ENCODE data around the gene ARHGAP26.

Gene ARHGAP26

DNA sequence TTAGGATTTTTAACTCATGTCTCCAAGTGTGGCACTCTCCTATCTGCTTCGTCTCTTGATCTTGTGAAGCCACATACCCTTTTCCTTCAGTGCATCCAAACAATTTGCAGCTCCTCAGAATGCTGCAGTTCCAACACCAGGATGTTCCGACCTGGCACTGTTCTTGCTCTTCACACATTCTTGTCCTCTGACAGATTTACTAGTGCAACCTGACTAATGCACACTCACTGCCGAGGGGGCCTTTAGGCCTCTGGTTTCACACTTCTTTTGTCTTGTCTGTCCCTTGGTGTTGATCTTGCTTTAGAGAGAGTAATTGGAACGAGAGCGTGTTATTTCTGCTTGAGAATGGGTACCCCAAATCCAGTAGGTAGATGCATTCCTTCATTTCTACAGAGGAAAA, 15.0 kb downstream of the ARHGAP26 start:
- no peak overlapping the region for H3K9ac ChIP-seq (ENCODE audit: insufficient read length, low read depth)
- H3K4me3 ChIP-seq (ENCODE audit: insufficient read length, low read depth), result no peak overlapping the region
- no peak for TF ChIP-seq YY1 (IDR thresholded peaks at IDR 0.05; ENCODE audit: insufficient read depth, insufficient read length)
- TF ChIP-seq SUZ12 (IDR thresholded peaks at IDR 0.05; ENCODE audit: extremely low read depth, insufficient read depth, insufficient read length), result no peak
- no peak for TF ChIP-seq ZNF274 (IDR thresholded peaks at IDR 0.05; ENCODE audit: low read depth, low read length)
- no peaks in the 10 kb centered on the region for H3K27me3 ChIP-seq (ENCODE audit: insufficient read depth, insufficient read length)
- peaks cover 7% of the 10 kb centered on the region for H3K4me1 ChIP-seq (ENCODE audit: insufficient read depth, insufficient read length)
- H3K9me3 ChIP-seq (ENCODE audit: insufficient read depth, low read length), result no peaks in the 10 kb centered on the region
- DNase-seq (ENCODE audit: low read depth, low spot score), result no peak
- H3K36me3 ChIP-seq (ENCODE audit: insufficient read depth, insufficient read length, low read length), result no peaks in the 10 kb centered on the region

- Histone ChIP-seq H3K4me1 (ENCODE audit: insufficient read depth, insufficient read length) (no peaks in the 10 kb centered on the region), H3K4me3 (ENCODE audit: insufficient read length, low read depth) (no peak overlapping the region), H3K27me3 (ENCODE audit: insufficient read depth, insufficient read length) (no peaks in the 10 kb centered on the region), H3K9me3 (ENCODE audit: insufficient read depth, low read length) (no peaks in the 10 kb centered on the region), H3K9ac (ENCODE audit: insufficient read length, low read depth) (no peak overlapping the region), H3K36me3 (ENCODE audit: insufficient read depth, insufficient read length, low read length) (no peaks in the 10 kb centered on the region)
- no peak for DNase-seq (ENCODE audit: low read depth, low spot score)
- no peak for TF ChIP-seq YY1 (IDR thresholded peaks at IDR 0.05; ENCODE audit: insufficient read depth, insufficient read length)
- TF ChIP-seq ZNF274 (IDR thresholded peaks at IDR 0.05; ENCODE audit: low read depth, low read length), result no peak
- no peak for TF ChIP-seq SUZ12 (IDR thresholded peaks at IDR 0.05; ENCODE audit: extremely low read depth, insufficient read depth, insufficient read length)
These were observed 19.0 kb downstream of the ARHGAP26 start for GRCh38 chr5:142789206-142789605.

- no peaks in the 10 kb centered on the region for H3K27me3 ChIP-seq (ENCODE audit: insufficient read depth, insufficient read length)
- TF ChIP-seq ZNF274 (IDR thresholded peaks at IDR 0.05; ENCODE audit: low read depth, low read length) (no peak), SUZ12 (IDR thresholded peaks at IDR 0.05; ENCODE audit: extremely low read depth, insufficient read depth, insufficient read length) (no peak), YY1 (IDR thresholded peaks at IDR 0.05; ENCODE audit: insufficient read depth, insufficient read length) (no peak)
- H3K4me3 ChIP-seq (ENCODE audit: insufficient read length, low read depth), result no peak overlapping the region
- H3K4me1 ChIP-seq (ENCODE audit: insufficient read depth, insufficient read length), result no peaks in the 10 kb centered on the region
- H3K36me3 ChIP-seq (ENCODE audit: insufficient read depth, insufficient read length, low read length), result no peaks in the 10 kb centered on the region
- H3K9me3 ChIP-seq (ENCODE audit: insufficient read depth, low read length), result no peaks in the 10 kb centered on the region
- DNase-seq (ENCODE audit: low read depth, low spot score), result no peak
- no peak overlapping the region for H3K9ac ChIP-seq (ENCODE audit: insufficient read length, low read depth)
These were observed 22.1 kb downstream of the ARHGAP26 start for GRCh38 chr5:142792012-142792864.

DNA sequence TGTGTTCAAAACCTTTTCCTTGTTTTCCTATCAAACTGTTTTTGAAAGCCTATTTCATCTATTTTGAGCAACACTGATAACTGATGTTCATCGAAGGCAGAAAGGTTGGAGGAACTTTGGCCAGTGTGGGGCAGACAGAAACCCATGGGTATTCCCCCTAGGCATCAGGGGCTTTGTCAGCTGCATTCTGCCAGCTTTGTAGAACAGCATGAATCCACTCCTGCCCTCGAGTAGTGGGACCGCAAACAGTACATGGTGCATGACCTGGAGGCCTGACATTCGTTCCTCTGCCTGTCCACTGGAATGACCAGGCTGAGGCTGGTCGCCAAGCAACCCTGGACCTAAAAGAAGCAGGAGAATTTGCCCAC, 22.7 kb downstream of the ARHGAP26 start:
- H3K4me1 ChIP-seq (ENCODE audit: insufficient read depth, insufficient read length), result no peaks in the 10 kb centered on the region
- H3K4me3 ChIP-seq (ENCODE audit: insufficient read length, low read depth), result no peak overlapping the region
- no peaks in the 10 kb centered on the region for H3K36me3 ChIP-seq (ENCODE audit: insufficient read depth, insufficient read length, low read length)
- TF ChIP-seq YY1 (IDR thresholded peaks at IDR 0.05; ENCODE audit: insufficient read depth, insufficient read length) (no peak), SUZ12 (IDR thresholded peaks at IDR 0.05; ENCODE audit: extremely low read depth, insufficient read depth, insufficient read length) (no peak), ZNF274 (IDR thresholded peaks at IDR 0.05; ENCODE audit: low read depth, low read length) (no peak)
- H3K9me3 ChIP-seq (ENCODE audit: insufficient read depth, low read length), result no peaks in the 10 kb centered on the region
- no peak overlapping the region for H3K9ac ChIP-seq (ENCODE audit: insufficient read length, low read depth)
- DNase-seq (ENCODE audit: low read depth, low spot score), result no peak
- H3K27me3 ChIP-seq (ENCODE audit: insufficient read depth, insufficient read length), result no peaks in the 10 kb centered on the region

GRCh38 chr5:142794537-142794936, 24.4 kb downstream of the ARHGAP26 start:
- TF ChIP-seq YY1 (IDR thresholded peaks at IDR 0.05; ENCODE audit: insufficient read depth, insufficient read length), result no peak
- no peak for TF ChIP-seq SUZ12 (IDR thresholded peaks at IDR 0.05; ENCODE audit: extremely low read depth, insufficient read depth, insufficient read length)
- TF ChIP-seq ZNF274 (IDR thresholded peaks at IDR 0.05; ENCODE audit: low read depth, low read length), result no peak
- no peak for DNase-seq (ENCODE audit: low read depth, low spot score)
- no peaks in the 10 kb centered on the region for H3K4me1 ChIP-seq (ENCODE audit: insufficient read depth, insufficient read length)
- no peaks in the 10 kb centered on the region for H3K27me3 ChIP-seq (ENCODE audit: insufficient read depth, insufficient read length)
- H3K9me3 ChIP-seq (ENCODE audit: insufficient read depth, low read length), result no peaks in the 10 kb centered on the region
- H3K4me3 ChIP-seq (ENCODE audit: insufficient read length, low read depth), result no peak overlapping the region
- H3K9ac ChIP-seq (ENCODE audit: insufficient read length, low read depth), result no peak overlapping the region
- no peaks in the 10 kb centered on the region for H3K36me3 ChIP-seq (ENCODE audit: insufficient read depth, insufficient read length, low read length)

GRCh38 chr5:142795251-142795650, 25.1 kb downstream of the ARHGAP26 start:
- H3K4me3 ChIP-seq (ENCODE audit: insufficient read length, low read depth), result no peak overlapping the region
- DNase-seq (ENCODE audit: low read depth, low spot score), result no peak
- no peaks in the 10 kb centered on the region for H3K27me3 ChIP-seq (ENCODE audit: insufficient read depth, insufficient read length)
- H3K4me1 ChIP-seq (ENCODE audit: insufficient read depth, insufficient read length), result no peaks in the 10 kb centered on the region
- no peaks in the 10 kb centered on the region for H3K36me3 ChIP-seq (ENCODE audit: insufficient read depth, insufficient read length, low read length)
- no peak for TF ChIP-seq ZNF274 (IDR thresholded peaks at IDR 0.05; ENCODE audit: low read depth, low read length)
- TF ChIP-seq YY1 (IDR thresholded peaks at IDR 0.05; ENCODE audit: insufficient read depth, insufficient read length), result no peak
- no peak for TF ChIP-seq SUZ12 (IDR thresholded peaks at IDR 0.05; ENCODE audit: extremely low read depth, insufficient read depth, insufficient read length)
- no peaks in the 10 kb centered on the region for H3K9me3 ChIP-seq (ENCODE audit: insufficient read depth, low read length)
- H3K9ac ChIP-seq (ENCODE audit: insufficient read length, low read depth), result no peak overlapping the region

DNA sequence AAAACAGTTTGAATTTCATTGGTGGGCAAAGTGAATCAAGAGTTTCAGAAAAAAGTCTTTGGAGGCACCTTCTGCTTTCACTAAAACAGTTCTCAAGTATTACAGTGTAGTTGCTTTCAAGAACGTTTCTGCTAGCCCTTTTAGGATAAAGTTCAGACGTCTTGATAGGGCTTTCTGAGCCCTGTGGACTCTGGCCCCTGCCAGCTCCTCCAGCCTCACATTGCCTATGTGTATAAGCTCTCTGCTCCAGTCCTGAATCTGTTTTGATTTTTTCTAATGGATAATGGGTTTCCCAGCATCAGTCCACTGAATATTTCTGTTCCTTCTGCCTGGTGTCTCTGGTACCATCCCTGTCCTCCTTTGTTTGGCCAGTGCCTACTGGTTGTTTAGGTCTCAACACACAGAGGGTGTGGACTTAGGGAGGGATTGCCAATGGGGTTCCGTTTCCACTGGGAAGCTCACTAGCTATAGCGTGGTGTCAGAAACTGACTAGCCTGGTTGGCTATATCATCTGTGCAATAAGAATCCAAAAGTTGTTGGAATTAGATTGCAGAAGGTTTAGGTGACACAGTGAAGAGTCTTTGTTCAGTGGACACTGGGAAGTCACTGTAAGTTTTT, 26.4 kb downstream of the ARHGAP26 start:
- Histone ChIP-seq H3K4me1 (ENCODE audit: insufficient read depth, insufficient read length) (no peaks in the 10 kb centered on the region), H3K36me3 (ENCODE audit: insufficient read depth, insufficient read length, low read length) (no peaks in the 10 kb centered on the region), H3K9ac (ENCODE audit: insufficient read length, low read depth) (no peak overlapping the region), H3K27me3 (ENCODE audit: insufficient read depth, insufficient read length) (no peaks in the 10 kb centered on the region), H3K9me3 (ENCODE audit: insufficient read depth, low read length) (no peaks in the 10 kb centered on the region), H3K4me3 (ENCODE audit: insufficient read length, low read depth) (no peak overlapping the region)
- DNase-seq (ENCODE audit: low read depth, low spot score), result no peak
- TF ChIP-seq SUZ12 (IDR thresholded peaks at IDR 0.05; ENCODE audit: extremely low read depth, insufficient read depth, insufficient read length), result no peak
- TF ChIP-seq ZNF274 (IDR thresholded peaks at IDR 0.05; ENCODE audit: low read depth, low read length), result no peak
- no peak for TF ChIP-seq YY1 (IDR thresholded peaks at IDR 0.05; ENCODE audit: insufficient read depth, insufficient read length)

Measured in NT2/D1 (cell line).